Pancreas (tissue), 10 donors: Measurements from ENCODE around the gene RAB8B. TPM values are rescaled to one million over a fixed set of nuclear protein-coding genes. Genes with fewer than 3 reads are reported as not detected.
A peak's percentile ranks its signal among the peaks of the same experiment; 100 is the strongest.

Experiments
- ATAC-seq, 4 donors: fragments of 200-7000 bp; cut with Tn5 transposase; one replicate each; pipeline versions ENCODE4 v1.8.0 to v1.9.1; 2020; ENCODE audit warnings: mild to moderate bottlenecking in 4 of 4, moderate library complexity in 4 of 4
- DNase-seq, 6 donors: peaks; one replicate each; pipeline ENCODE4 v3.0.0-alpha.2; 2020
- FAIRE-seq: peaks from 2 replicates; lab custom pipeline; 2012; peaks lifted over from hg19 to GRCh38; lab: Jason Lieb, UNC
- H3K27ac ChIP-seq, 4 donors: fragments of 200-600 bp; sonication (generic); 1 replicate in 3 of 4; 2 replicates in 1 of 4; pipeline versions ENCODE4 v1.5.0 to v1.8.0; 2020
- H3K27me3 ChIP-seq, 4 donors: fragments of 200-600 bp; one replicate each; pipeline ENCODE4 v1.8.0; 2021
- H3K36me3 ChIP-seq, 3 donors: fragments of 200-600 bp; sonication (generic) in 1 of 3; one replicate each; pipeline versions ENCODE4 v1.5.0 to v1.8.0; 2020 to 2021
- H3K4me1 ChIP-seq, 3 donors: fragments of 200-600 bp; one replicate each; pipeline ENCODE4 v1.8.0; 2021
- H3K4me3 ChIP-seq, 4 donors: fragments of 200-600 bp; sonication (generic) in 2 of 4; one replicate each; pipeline versions ENCODE4 v1.5.0 to v1.8.0; 2020 to 2021
- H3K9me3 ChIP-seq, 4 donors: fragments of 200-600 bp; one replicate each; pipeline ENCODE4 v1.8.0; 2021
- CTCF ChIP-seq, 4 donors: fragments of 200-600 bp; sonication (generic) in 3 of 4; IDR thresholded peaks; one replicate each; pipeline versions ENCODE4 v1.5.0 to v1.8.0; 2021; ENCODE audit warnings: antibody characterized with exemption in 4 of 4
- WGBS, 2 donors: extraction: QIAGEN DNeasy Blood & Tissue Kit; methylation state at CpG; one replicate each; pipeline ENCODE4 v1.1.7; 2013; 5-methylcytosine and 5-hydroxymethylcytosine counted together
- intact Hi-C, 3 donors: fragments of 100-400 bp; cut with DNase I; formaldehyde crosslinking; loops; one replicate each; pipeline versions ENCODE4 v1.11.1 to v1.14.2; 2022
- polyA plus RNA-seq, 2 donors: library from polyadenylated mRNA; stranded (reverse); fragments of 200-250 nt; gene quantifications; one replicate each; pipeline ENCODE4 v1.2.3, GENCODE V29; 2013
- total RNA-seq, 6 donors: library from RNA; stranded (reverse); fragmentation: NEBNext Ultra II Directional in 4 of 6; extraction: Animal tissue kit (Norgen Biotek cat#: 25700) in 4 of 6; gene quantifications; one replicate each; pipeline versions ENCODE4 v1.2.1 to v1.2.4, GENCODE V29; 2021 to 2023
- donor health status: healthy with polysubstance abuse.
- donor health status: DM: no; HTN: no; CAD: no; lungs with moderate emphysema.
- donor health status: DM: no; HTN: no; CAD: no.
- donor health status: control.
- donor health status: control.
- donor health status: Bipolar disorder and iron deficiency.
- donor health status: DM: yes; HTN: yes; CAD: no.
- donor health status: DM: no; HTN: no; CAD: no.
- donor health status: DM: no; HTN: no; CAD: no.
- donor health status: DM: yes; HTN: yes; CAD: no.

The RAB8B gene
- total and polyA plus RNA-seq, 8 donors, result 2.0 to 19.2 (median 5.3) TPM

- no peaks in the 10 kb centered on the region for H3K9me3 ChIP-seq
- H3K4me3 ChIP-seq, result no peak overlapping the region
- WGBS, 2 donors, result 35 to 45% methylated on average over 5 of the region's 5 CpGs
- DNase-seq, result peak in 3 of 6 donors; percentile 35 to 56 (median 38)
- no peak for FAIRE-seq
- no peaks in the 10 kb centered on the region for H3K36me3 ChIP-seq
- no peaks in the 10 kb centered on the region for H3K27me3 ChIP-seq
- ATAC-seq, result peak; percentile 67 to 92 (median 88)
- intact Hi-C loops, result no loop called here
- H3K4me1 ChIP-seq, result peaks cover 0 to 15% (median 11%) of the 10 kb centered on the region in 3 donors
- no peak for TF ChIP-seq CTCF (IDR thresholded peaks at IDR 0.05)
- peak overlapping the region in 2 of 4 donors; percentile 12 to 15 for H3K27ac ChIP-seq
Observed at GRCh38 chr15:63306492-63307073, 117.2 kb downstream of the RAB8B start.

GRCh38 chr15:63308491-63308890 lies 119.1 kb downstream of the RAB8B start:
- ATAC-seq, result no peak
- Histone ChIP-seq H3K27ac (no peak overlapping the region), H3K9me3 (no peaks in the 10 kb centered on the region), H3K36me3 (no peaks in the 10 kb centered on the region), H3K4me1 (peaks cover 0 to 15% (median 11%) of the 10 kb centered on the region in 3 donors), H3K4me3 (no peak overlapping the region), H3K27me3 (no peaks in the 10 kb centered on the region)
- FAIRE-seq, result no peak
- 80 to 83% methylated on average over 4 of the region's 4 CpGs for WGBS, 2 donors
- TF ChIP-seq CTCF (IDR thresholded peaks at IDR 0.05), result no peak
- intact Hi-C loops, result no loop called here
- no peak for DNase-seq

GRCh38 chr15:63308947-63309346 lies 119.5 kb downstream of the RAB8B start:
- TF ChIP-seq CTCF (IDR thresholded peaks at IDR 0.05), result no peak
- no peak overlapping the region for H3K27ac ChIP-seq
- H3K36me3 ChIP-seq, result no peaks in the 10 kb centered on the region
- no peaks in the 10 kb centered on the region for H3K27me3 ChIP-seq
- ATAC-seq (no peak), FAIRE-seq (no peak), DNase-seq (no peak)
- intact Hi-C loops, result no loop called here
- WGBS, 2 donors, result 76 to 78% methylated on average over 2 of the region's 2 CpGs
- H3K4me1 ChIP-seq, result peaks cover 0 to 15% (median 11%) of the 10 kb centered on the region in 3 donors
- H3K9me3 ChIP-seq, result no peaks in the 10 kb centered on the region
- H3K4me3 ChIP-seq, result no peak overlapping the region

- ATAC-seq, result no peak
- Histone ChIP-seq H3K9me3 (no peaks in the 10 kb centered on the region), H3K27ac (no peak overlapping the region), H3K4me1 (peaks cover 0 to 15% (median 11%) of the 10 kb centered on the region in 3 donors), H3K36me3 (no peaks in the 10 kb centered on the region), H3K27me3 (no peaks in the 10 kb centered on the region), H3K4me3 (no peak overlapping the region)
- intact Hi-C loops, result no loop called here
- no peak for DNase-seq
- FAIRE-seq, result no peak
- WGBS, 2 donors, result 60 to 67% methylated on average over 3 of the region's 3 CpGs
- TF ChIP-seq CTCF (IDR thresholded peaks at IDR 0.05), result no peak
Observed at GRCh38 chr15:63310646-63311045, 121.2 kb downstream of the RAB8B start.

GRCh38 chr15:63312286-63312685 lies 122.9 kb downstream of the RAB8B start:
- no peak for FAIRE-seq
- intact Hi-C loops, result no loop called here
- WGBS, 2 donors, result 98 to 100% methylated on average over 1 of the region's 1 CpG

More at GRCh38 chr15:63312286-63312685, 122.9 kb downstream of the RAB8B start:
- no peaks in the 10 kb centered on the region for H3K9me3 ChIP-seq
- DNase-seq (no peak), ATAC-seq (no peak)
- H3K4me1 ChIP-seq, result peaks cover 0 to 3% (median 0%) of the 10 kb centered on the region in 3 donors
- no peak for TF ChIP-seq CTCF (IDR thresholded peaks at IDR 0.05)
- no peaks in the 10 kb centered on the region for H3K27me3 ChIP-seq
- H3K27ac ChIP-seq, result no peak overlapping the region
- H3K36me3 ChIP-seq, result no peaks in the 10 kb centered on the region
- no peak overlapping the region for H3K4me3 ChIP-seq
